Stimulated activated CD8-positive, alpha-beta memory T cell treated with anti-CD3 and anti-CD28 coated beads, Interleukin-15, amount 100 ng/mL, for 4 hours (primary cell): ENCODE measurements around the gene CALD1.

Source experiments
- DNase-seq, 2 donors: peaks; one replicate each; pipeline ENCODE4 v3.0.0-alpha.2; 2020; ENCODE audit warnings: low read depth in 2 of 2

The CALD1 gene

DNA sequence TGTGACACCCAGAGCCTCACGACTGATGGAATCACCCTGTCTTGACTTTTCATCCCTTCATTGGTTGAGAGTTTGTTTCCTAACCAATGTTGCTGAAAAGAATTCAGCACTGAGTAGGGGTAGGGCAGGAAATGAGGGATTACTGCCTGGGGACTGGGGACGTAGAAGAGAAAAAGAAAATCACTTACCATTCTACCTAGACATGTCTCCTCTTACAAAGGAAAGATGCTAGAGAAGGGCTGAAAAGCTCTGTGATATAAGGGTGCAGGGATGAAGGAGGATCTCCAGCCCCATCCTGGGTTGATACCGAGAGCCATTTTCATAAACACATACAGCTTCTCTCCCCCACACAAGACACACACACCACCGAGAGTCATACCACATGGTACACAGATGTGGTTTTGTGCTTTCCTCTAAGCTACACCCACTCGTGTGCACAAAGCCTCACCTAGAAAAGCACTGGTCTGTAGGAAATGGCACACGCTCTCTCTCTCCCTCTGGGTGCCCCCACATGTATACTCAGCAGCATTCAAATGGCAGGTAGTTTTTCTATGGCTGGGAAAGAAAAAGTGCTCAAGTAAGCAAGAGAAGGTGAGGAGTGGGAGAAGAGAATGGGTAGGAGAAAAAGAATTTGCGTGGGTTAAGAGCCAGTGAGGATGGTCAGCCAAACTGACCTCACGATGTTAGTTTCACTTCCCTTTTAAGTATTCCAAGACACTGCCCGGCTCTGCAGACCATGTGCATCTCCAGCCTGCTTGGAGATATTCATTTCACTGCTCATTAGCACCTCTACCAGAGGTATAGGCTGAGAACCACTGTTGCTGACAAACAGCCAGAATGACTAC lies 85.8 kb downstream of the CALD1 start:
- peak in 1 of 2 donors; percentile 10 for DNase-seq

- DNase-seq, result no peak
These were observed 87.2 kb downstream of the CALD1 start for GRCh38 chr7:134866617-134867016.

DNA sequence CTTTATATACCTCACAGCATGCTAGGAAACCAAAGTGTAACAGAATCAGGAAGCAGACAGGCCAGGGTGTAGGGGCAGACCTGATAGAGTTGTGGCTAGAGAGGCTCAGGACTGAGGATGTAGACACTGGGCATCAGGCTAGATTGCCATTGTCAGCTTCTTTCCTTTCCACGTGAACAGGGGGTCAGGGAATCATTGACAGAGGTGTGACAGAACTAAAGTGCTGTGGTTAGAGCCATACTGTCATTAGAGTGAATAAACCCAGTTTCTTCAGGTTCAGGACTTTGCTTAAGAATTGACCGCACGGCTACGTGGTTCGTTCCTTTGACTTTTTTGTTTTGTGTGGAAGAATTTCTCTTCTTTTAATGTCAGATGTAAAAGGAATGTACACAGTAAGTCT lies 90.7 kb downstream of the CALD1 start:
- DNase-seq, result no peak

- DNase-seq, result no peak
These were observed 91.3 kb downstream of the CALD1 start for GRCh38 chr7:134870781-134871180.

DNA sequence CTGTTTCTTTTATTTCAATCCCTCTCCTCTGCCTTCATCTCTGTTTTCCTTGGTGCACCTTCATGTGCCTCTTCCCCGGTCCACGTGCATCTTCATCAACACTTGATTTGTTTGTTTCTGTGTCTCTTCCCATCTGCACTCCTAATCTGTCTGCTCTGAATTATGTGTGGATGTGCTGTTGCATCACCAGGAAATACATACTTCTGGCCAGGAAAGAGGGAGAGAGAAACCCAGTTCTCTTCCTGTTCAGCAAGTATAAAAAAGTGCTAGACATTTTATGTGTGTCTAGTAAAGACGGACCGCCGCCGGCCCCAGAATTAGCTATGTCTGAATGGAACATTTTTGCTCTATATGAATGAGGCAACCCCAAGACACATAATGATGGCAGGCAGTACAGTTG lies 93.8 kb downstream of the CALD1 start:
- DNase-seq, result no peak

DNA sequence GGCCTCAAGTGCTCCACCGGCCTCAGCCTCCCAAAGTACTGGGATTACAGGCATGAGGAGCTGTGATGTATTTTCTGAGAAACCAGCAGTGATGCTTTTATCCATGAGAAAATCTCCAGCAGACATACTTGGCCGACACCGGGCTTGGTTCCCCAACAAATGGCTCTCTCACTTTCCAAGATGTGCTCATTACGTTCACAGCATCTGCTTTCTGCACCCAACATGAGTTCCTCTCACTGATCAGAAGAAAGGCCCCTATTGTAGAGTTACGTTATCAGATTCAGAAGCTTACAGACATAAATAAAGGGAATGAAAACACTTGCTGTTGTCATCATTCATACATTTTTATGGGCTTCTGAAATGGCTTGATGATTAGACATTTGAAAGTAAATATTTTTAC lies 95.0 kb downstream of the CALD1 start:
- DNase-seq, result no peak

- no peak for DNase-seq
These were observed 96.4 kb downstream of the CALD1 start for GRCh38 chr7:134875867-134876266.

- no peak for DNase-seq
These were observed 99.4 kb downstream of the CALD1 start for GRCh38 chr7:134878746-134879357.

- DNase-seq, result no peak
These were observed 100.5 kb downstream of the CALD1 start for GRCh38 chr7:134879815-134880475.

DNA sequence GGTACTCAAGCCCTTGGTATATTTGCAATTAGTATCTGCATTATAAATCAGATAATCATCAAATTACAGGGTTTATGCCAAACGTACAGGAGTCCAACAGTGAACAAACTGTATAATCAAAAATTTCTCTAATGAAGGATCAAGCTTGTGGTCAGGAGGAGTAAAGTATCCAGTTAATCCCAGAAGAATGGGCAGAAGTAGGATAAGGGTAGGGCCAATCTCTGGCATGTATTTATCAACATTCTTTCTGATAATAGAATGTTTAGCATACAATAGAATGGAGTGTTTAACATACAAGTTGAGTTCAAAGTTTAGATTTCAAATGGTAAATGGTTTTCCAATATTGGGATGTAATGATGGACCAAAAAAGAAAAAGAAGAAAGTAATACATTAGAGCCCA lies 103.0 kb downstream of the CALD1 start:
- no peak for DNase-seq

GRCh38 chr7:134885967-134886352 lies 106.5 kb downstream of the CALD1 start:
- no peak for DNase-seq

GRCh38 chr7:134886353-134887057 lies 107.1 kb downstream of the CALD1 start:
- DNase-seq, result no peak

DNA sequence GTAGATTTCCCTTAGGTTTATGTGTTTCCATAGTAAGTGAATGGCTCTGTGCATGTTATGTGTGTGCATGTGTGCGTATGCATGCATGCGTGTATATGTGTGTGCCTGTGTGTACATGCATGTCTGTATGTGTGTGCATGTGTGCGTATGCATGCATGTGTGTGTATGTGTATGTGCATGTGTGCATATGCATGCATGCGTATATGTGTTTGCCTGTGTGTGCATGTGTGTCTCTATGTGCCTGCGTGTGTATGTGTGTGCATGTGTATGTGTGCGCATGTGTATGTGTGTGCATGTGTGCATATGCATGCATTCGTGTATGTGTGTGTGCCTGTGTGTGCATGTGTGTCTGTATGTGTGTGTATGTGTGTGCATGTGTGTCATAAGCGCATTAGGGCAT lies 108.1 kb downstream of the CALD1 start:
- DNase-seq, result no peak

DNA sequence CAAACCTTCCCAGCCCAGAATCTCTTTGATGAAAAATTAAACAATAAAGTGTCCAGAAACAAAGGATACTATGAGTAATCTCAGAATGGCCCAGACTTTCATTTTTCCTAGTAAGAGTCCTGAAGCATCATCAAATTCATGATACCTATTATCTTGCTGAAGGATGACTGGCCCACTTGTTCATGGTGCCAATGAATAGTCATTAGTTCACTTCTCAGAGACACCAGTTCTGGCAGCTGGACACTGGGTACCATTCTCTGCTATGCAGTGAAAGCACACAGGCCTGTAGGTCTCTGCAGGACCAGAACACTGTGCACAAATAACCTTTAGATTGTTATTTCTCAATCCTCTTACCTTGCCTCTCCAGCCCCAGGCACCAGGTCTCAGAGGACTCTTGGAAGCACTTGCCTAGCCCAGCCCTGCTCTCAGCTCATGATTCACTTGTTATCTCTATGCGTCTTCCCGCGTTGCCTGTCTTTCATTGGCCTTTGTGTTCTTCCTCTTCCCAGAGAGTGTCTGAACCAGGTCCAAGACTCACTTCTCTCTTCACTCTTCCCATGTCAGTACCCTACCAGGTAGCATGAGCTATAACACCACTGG lies 108.8 kb downstream of the CALD1 start:
- no peak for DNase-seq

- DNase-seq, result no peak
These were observed 111.1 kb downstream of the CALD1 start for GRCh38 chr7:134890246-134891240.

DNA sequence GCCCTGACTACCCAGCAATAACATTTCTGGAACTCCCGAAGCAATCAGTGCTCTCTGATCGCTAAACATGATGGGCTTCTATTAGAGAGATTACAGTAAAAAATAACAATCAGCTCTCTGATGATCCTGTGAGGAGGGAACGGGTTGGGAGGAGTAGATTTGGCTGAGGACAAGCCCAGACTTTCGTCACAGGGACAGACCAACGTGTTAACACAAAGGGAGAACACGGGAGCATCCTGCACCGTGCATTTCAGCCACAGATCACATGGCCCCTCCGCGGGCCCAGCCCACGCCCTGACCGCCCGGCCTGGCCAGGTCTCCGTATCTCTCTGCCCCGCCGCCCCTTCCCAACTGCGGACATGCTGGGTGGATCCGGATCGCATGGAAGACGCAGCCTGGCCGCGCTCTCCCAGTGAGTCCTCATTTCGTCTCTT lies 111.8 kb downstream of the CALD1 start:
- DNase-seq, result no peak

DNA sequence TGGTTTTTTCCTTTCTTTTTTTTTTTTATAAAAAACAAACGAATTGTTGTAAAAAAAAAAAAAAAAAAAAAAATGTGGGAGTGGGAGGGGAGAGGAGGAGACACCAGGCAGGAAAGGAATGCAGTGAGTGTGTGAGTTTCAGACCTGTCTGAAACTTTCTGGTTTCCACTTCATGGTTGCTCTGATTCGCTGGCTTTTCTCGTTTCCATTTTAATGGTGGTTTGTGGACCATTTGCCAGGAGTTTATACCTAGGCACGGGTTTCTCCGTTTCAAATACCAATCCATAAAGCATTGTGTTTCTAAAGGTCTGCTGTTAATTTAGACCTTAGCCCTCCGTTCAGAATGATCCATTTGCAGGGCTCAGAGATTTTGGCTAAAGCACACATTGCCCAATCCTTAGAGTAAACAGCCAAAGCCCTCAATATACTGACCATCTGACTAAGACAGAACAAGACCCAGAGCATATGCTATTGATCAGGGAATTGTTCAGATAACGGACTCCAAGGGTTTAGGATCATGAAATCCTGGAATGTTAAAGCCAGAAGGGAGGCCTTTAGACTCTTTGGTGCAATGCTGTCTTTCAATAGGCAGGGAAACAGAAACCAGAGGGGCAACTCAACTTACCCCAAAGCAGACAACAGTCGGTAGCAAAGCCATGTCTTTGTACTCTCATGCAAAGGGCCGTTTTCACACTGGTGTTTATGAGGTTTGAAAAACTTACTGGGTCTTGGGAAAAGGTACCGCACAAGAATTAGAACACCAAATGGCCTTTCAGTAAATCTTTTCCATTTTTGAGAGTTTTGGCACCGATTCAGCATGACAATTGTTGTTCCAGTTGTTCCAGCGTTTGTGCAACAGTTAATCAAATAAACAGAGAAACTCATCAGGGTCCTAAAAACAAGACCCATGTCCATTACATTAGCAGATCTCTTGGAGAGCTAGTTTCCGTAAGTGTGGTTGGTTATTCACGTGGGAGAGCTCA lies 112.6 kb downstream of the CALD1 start:
- no peak for DNase-seq

- no peak for DNase-seq
These were observed 113.5 kb downstream of the CALD1 start for GRCh38 chr7:134892963-134893362.

DNA sequence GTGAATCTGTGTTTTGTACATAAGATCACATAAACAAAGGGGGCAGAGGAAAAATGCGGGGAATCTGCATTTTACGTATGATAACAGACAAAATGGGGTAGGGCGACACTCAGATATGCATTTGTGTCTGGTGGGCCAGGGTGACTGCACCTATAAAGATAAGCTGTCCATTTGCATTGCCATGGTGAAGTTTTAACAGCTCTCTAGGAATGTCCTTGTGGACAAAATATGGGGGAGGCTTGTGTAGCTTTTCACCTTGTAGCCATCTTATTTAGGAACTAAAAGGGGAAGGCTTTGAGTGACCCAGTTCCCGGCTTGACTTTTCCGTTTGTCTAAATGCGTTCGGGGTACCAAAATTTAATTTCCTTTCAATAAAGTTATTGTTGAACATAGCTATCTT lies 114.5 kb downstream of the CALD1 start:
- DNase-seq, result no peak
